Measurements from ENCODE around the gene MDM2.

Gene MDM2

GRCh38 chr12:68761442-68761812 lies 46.5 kb upstream of the MDM2 start:
- Histone ChIP-seq H4K20me1 (ENCODE audit: insufficient read depth, low read length) (no peaks in the 10 kb centered on the region), H3K9me3 (replicated peaks; ENCODE audit: insufficient read depth, low read length) (no peaks in the 10 kb centered on the region), H3K4me3 (ENCODE audit: low read length) (no peak overlapping the region), H3K4me1 (ENCODE audit: low read length) (no peaks in the 10 kb centered on the region), H3K27me3 (replicated peaks; ENCODE audit: insufficient read depth, low read length) (no peaks in the 10 kb centered on the region), H3K27ac (ENCODE audit: low read length) (no peak overlapping the region), H3K79me2 (ENCODE audit: low read length) (no peaks in the 10 kb centered on the region), H3F3A (ENCODE audit: insufficient read depth, low read length) (no peaks in the 10 kb centered on the region), H3K9me2 (replicated peaks; ENCODE audit: insufficient read depth, low read length) (no peaks in the 10 kb centered on the region), H3K4me2 (ENCODE audit: low read depth, low read length) (no peak overlapping the region), H3K36me3 (replicated peaks; ENCODE audit: insufficient read depth, low read length) (no peaks in the 10 kb centered on the region), H2AFZ (ENCODE audit: low read length) (no peak overlapping the region), H3K9ac (ENCODE audit: low read length) (no peak overlapping the region)
- DNase-seq = no peak
- TF ChIP-seq EZH2phosphoT487 (IDR thresholded peaks at IDR 0.05; ENCODE audit: low read length) (no peak), EZH2 (optimal IDR thresholded peaks at IDR 0.05; ENCODE audit: low read depth, low read length) (no peak), CTCF (IDR thresholded peaks at IDR 0.05; ENCODE audit: low read length) (no peak)

GRCh38 chr12:68761901-68762630 lies 45.9 kb upstream of the MDM2 start:
- Histone ChIP-seq H3K4me2 (ENCODE audit: low read depth, low read length) (no peak overlapping the region), H3K9ac (ENCODE audit: low read length) (no peak overlapping the region), H3K27ac (ENCODE audit: low read length) (no peak overlapping the region), H4K20me1 (ENCODE audit: insufficient read depth, low read length) (no peaks in the 10 kb centered on the region), H3K27me3 (replicated peaks; ENCODE audit: insufficient read depth, low read length) (no peaks in the 10 kb centered on the region), H3K9me3 (replicated peaks; ENCODE audit: insufficient read depth, low read length) (no peaks in the 10 kb centered on the region), H3K4me3 (ENCODE audit: low read length) (no peak overlapping the region), H3K36me3 (replicated peaks; ENCODE audit: insufficient read depth, low read length) (no peaks in the 10 kb centered on the region), H3K79me2 (ENCODE audit: low read length) (no peaks in the 10 kb centered on the region), H3K9me2 (replicated peaks; ENCODE audit: insufficient read depth, low read length) (no peaks in the 10 kb centered on the region), H3K4me1 (ENCODE audit: low read length) (no peaks in the 10 kb centered on the region), H3F3A (ENCODE audit: insufficient read depth, low read length) (no peaks in the 10 kb centered on the region), H2AFZ (ENCODE audit: low read length) (no peak overlapping the region)
- TF ChIP-seq EZH2phosphoT487 (IDR thresholded peaks at IDR 0.05; ENCODE audit: low read length) = no peak
- TF ChIP-seq EZH2 (optimal IDR thresholded peaks at IDR 0.05; ENCODE audit: low read depth, low read length) = no peak
- no peak for TF ChIP-seq CTCF (IDR thresholded peaks at IDR 0.05; ENCODE audit: low read length)
- DNase-seq = no peak

GRCh38 chr12:68762691-68763090 lies 45.3 kb upstream of the MDM2 start:
- no peak overlapping the region for H3K4me2 ChIP-seq (ENCODE audit: low read depth, low read length)
- H4K20me1 ChIP-seq (ENCODE audit: insufficient read depth, low read length) = no peaks in the 10 kb centered on the region
- TF ChIP-seq CTCF (IDR thresholded peaks at IDR 0.05; ENCODE audit: low read length) = no peak
- TF ChIP-seq EZH2phosphoT487 (IDR thresholded peaks at IDR 0.05; ENCODE audit: low read length) = no peak
- TF ChIP-seq EZH2 (optimal IDR thresholded peaks at IDR 0.05; ENCODE audit: low read depth, low read length) = no peak
- no peaks in the 10 kb centered on the region for H3K9me3 ChIP-seq (replicated peaks; ENCODE audit: insufficient read depth, low read length)
- no peaks in the 10 kb centered on the region for H3K36me3 ChIP-seq (replicated peaks; ENCODE audit: insufficient read depth, low read length)
- H3K9me2 ChIP-seq (replicated peaks; ENCODE audit: insufficient read depth, low read length) = no peaks in the 10 kb centered on the region
- no peak overlapping the region for H2AFZ ChIP-seq (ENCODE audit: low read length)
- H3K4me3 ChIP-seq (ENCODE audit: low read length) = no peak overlapping the region
- no peaks in the 10 kb centered on the region for H3F3A ChIP-seq (ENCODE audit: insufficient read depth, low read length)
- no peaks in the 10 kb centered on the region for H3K79me2 ChIP-seq (ENCODE audit: low read length)
- no peak overlapping the region for H3K9ac ChIP-seq (ENCODE audit: low read length)
- no peak overlapping the region for H3K27ac ChIP-seq (ENCODE audit: low read length)
- H3K27me3 ChIP-seq (replicated peaks; ENCODE audit: insufficient read depth, low read length) = no peaks in the 10 kb centered on the region
- H3K4me1 ChIP-seq (ENCODE audit: low read length) = no peaks in the 10 kb centered on the region
- no peak for DNase-seq
